ENCODE results near the gene DLL3.
"Not testable (repeated sequence)": the region's sequence is repeated elsewhere in the genome, so short reads cannot be mapped to it uniquely, and the experiment has no call there.

Gene DLL3

DNA sequence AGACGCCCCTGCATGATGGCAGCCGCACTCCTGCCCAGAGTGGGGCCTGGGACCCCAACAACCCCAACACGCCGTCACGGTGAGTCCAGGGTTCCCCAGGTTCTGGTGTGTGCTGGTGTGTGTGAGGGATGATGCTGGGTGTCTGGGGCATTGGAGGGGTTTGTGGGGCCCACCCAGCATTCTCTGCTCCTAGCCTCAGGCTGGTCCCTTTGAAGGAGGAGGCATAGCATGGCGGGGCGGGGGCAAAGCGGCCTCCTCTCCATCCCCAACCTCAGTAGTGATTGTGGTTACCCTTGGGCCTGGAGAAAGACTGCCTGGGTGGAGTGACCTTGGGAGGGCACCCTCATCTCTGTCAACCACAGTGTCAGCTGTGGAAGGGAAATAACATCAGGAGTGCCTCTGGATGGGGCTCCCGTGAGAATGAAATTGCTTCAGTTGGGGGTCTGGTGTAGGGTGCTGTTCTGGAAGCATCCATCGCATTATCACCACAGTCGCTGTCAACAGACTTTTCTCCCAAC, 25.2 kb upstream of the DLL3 start:
- H3K4me3 ChIP-seq (ENCODE audit: low read depth, low read length) = no peak overlapping the region
- in situ Hi-C loops (cut with HindIII; ENCODE audit: low pct_ligation_motif_present, low sequenced_read_pairs) = no loop called here
- no peak overlapping the region for H3K27ac ChIP-seq
- no peak for DNase-seq
- peaks cover 81% of the 10 kb centered on the region for H3K36me3 ChIP-seq (replicated peaks)
- no peak for TF ChIP-seq CTCF (IDR thresholded peaks at IDR 0.05; ENCODE audit: low read depth, low read length, missing control alignments)
- H3K27me3 ChIP-seq (replicated peaks) = no peaks in the 10 kb centered on the region

DNA sequence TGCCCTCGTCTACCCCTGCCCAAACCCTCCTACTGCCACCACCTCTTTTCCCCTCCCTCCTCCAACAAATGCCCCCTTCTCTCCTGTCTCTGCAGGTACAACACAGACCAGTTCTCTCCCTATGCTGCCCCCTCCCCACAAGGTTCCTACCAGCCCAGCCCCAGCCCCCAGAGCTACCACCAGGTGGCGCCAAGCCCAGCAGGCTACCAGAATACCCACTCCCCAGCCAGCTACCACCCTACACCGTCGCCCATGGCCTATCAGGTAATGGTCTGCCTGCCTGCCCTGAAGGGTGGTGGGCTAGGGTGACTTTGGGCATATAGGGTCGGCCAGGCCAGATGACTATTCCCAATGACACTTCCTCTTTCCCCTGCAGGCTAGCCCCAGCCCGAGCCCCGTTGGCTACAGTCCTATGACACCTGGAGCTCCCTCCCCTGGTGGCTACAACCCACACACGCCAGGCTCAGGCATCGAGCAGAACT, 24.6 kb upstream of the DLL3 start:
- H3K27me3 ChIP-seq (replicated peaks) = no peaks in the 10 kb centered on the region
- peak; percentile 94 for TF ChIP-seq CTCF (IDR thresholded peaks at IDR 0.05; ENCODE audit: low read depth, low read length, missing control alignments)
- no peak overlapping the region for H3K4me3 ChIP-seq (ENCODE audit: low read depth, low read length)
- DNase-seq = peak; percentile 18
- in situ Hi-C loops (cut with HindIII; ENCODE audit: low pct_ligation_motif_present, low sequenced_read_pairs) = no loop called here
- no peak overlapping the region for H3K27ac ChIP-seq
- H3K36me3 ChIP-seq (replicated peaks) = peaks cover 74% of the 10 kb centered on the region

GRCh38 chr19:39475748-39476147, 23.0 kb upstream of the DLL3 start:
- Histone ChIP-seq H3K27me3 (replicated peaks) (no peaks in the 10 kb centered on the region), H3K4me3 (ENCODE audit: low read depth, low read length) (no peak overlapping the region), H3K27ac (no peak overlapping the region), H3K36me3 (replicated peaks) (peaks cover 58% of the 10 kb centered on the region)
- no peak for DNase-seq
- in situ Hi-C loops (cut with HindIII; ENCODE audit: low pct_ligation_motif_present, low sequenced_read_pairs) = no loop called here
- TF ChIP-seq CTCF (IDR thresholded peaks at IDR 0.05; ENCODE audit: low read depth, low read length, missing control alignments) = no peak

DNA sequence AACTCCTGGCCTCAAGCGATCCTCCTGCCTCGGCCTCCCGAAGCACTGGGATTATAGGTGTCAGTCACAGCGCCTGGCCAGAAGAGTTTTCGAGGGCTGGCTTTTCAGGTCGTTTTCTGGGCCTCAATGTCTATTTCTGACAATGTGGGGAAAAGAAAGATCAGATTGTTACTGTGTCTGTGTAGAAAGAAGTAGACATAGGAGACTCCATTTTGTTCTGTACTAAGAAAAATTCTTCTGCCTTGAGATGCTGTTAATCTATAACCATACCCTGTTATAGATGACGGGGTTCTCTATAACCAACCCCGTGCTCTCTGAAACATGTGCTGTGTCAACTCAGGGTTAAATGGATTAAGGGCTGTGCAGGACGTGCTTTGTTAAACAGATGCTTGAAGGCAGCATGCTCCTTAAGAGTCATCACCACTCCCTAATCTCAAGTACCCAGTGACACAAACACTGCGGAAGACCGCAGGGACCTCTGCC, 19.4 kb upstream of the DLL3 start:
- DNase-seq; H3K27ac ChIP-seq; H3K27me3 ChIP-seq (replicated peaks); in situ Hi-C loops (cut with HindIII; ENCODE audit: low pct_ligation_motif_present, low sequenced_read_pairs); H3K4me3 ChIP-seq (ENCODE audit: low read depth, low read length): not testable (repeated sequence)
- peaks cover 27% of the 10 kb centered on the region for H3K36me3 ChIP-seq (replicated peaks)

- TF ChIP-seq CTCF (IDR thresholded peaks at IDR 0.05; ENCODE audit: low read depth, low read length, missing control alignments) = no peak
- peaks cover 22% of the 10 kb centered on the region for H3K36me3 ChIP-seq (replicated peaks)
Observed at GRCh38 chr19:39479916-39480315, 18.8 kb upstream of the DLL3 start.

DNA sequence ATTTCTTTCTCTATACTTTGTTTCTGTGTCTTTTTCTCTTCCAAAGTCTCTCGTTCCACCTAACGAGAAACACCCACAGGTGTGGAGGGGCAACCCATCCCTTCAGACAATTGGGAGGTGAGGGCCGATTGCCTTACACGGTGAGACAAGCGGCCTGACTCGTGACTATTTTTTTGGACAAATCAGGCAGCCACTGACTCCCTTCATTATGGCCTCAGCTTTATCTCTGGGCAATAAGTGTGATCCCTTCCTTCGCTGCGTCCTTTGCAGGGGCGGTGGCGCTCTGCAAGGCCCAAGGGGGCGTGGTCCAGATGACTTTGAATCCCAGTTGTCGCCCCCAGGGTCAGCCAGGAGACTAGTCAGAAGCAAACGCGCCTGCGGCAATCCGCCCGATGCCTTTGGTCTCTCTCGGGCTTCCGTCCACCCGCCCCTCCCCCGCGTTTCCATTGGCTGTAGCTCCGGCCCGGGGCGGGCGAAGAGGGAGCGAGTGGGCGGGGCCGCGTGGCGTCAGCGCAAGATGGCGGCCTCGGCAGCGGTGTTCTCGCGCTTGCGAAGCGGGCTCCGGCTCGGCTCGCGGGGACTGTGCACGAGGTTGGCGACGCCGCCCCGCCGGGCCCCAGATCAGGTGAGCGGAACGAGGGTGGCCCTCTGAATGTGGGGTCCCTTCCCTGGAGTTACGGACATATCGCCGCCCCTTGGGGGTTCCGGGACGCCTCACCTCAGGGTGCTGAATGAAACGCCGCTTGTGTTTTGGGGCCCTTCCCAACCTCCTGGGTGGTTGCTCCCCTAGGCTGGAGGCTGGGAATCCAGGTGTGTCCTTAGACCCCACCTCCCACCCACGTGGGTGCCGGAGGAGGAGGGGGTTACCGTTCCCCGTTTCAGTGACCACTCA, 18.2 kb upstream of the DLL3 start, which contains the start of gene TIMM50:
TSS of gene TIMM50 (plus strand) at position 502 of the 892 bp plus-strand sequence. CDS start at position 518, 16 bp downstream.
- Histone ChIP-seq H3K27me3 (replicated peaks) (no peaks in the 10 kb centered on the region), H3K4me3 (ENCODE audit: low read depth, low read length) (peak within 1 kb of the TSS; percentile 99), H3K27ac (peak within 1 kb of the TSS; percentile 87), H3K36me3 (replicated peaks) (peaks cover 25% of the 10 kb centered on the region)
- peak; percentile 96 for DNase-seq
- in situ Hi-C loops (cut with HindIII; ENCODE audit: low pct_ligation_motif_present, low sequenced_read_pairs) = no loop called here
- no peak for TF ChIP-seq CTCF (IDR thresholded peaks at IDR 0.05; ENCODE audit: low read depth, low read length, missing control alignments)

More at GRCh38 chr19:39479916-39480315, 18.8 kb upstream of the DLL3 start:
- Histone ChIP-seq H3K27me3 (replicated peaks) (no peaks in the 10 kb centered on the region), H3K4me3 (ENCODE audit: low read depth, low read length) (peak overlapping the region; percentile 99), H3K27ac (peak overlapping the region; percentile 87)
- DNase-seq = no peak
- in situ Hi-C loops (cut with HindIII; ENCODE audit: low pct_ligation_motif_present, low sequenced_read_pairs) = no loop called here

All from brain microvascular endothelial cell (primary cell).